Vagina (tissue), 2 donors: ENCODE measurements around the gene CPSF7.

ENCODE experiments used
- CTCF ChIP-seq, 3 experiments: fragments of 450-650 bp in 2 of 3; fragments of 200-600 bp in 1 of 3; sonication (generic) in 1 of 3; IDR thresholded peaks; one replicate each; pipeline ENCODE4 v1.5.1; 2017 to 2019; ENCODE audit warnings: antibody characterized with exemption in 3 of 3, mild to moderate bottlenecking in 2 of 3, moderate library complexity in 2 of 3
- POLR2A ChIP-seq, 2 donors: fragments of 450-650 bp; IDR thresholded peaks; one replicate each; pipeline ENCODE4 v1.6.1; 2017; ENCODE audit warnings: antibody characterized with exemption in 2 of 2, mild to moderate bottlenecking in 2 of 2, moderate library complexity in 2 of 2

GRCh38 chr11:61380884-61381283 lies 48.9 kb downstream of the CPSF7 start:
- TF ChIP-seq CTCF (IDR thresholded peaks at IDR 0.05) = no peak
- TF ChIP-seq POLR2A (IDR thresholded peaks at IDR 0.05) = no peak
